HFF-Myc (cell line): ENCODE data around the gene ADAMTS17.

Experiments
- DNase-seq: peaks from one replicate; pipeline ENCODE4 v3.0.0-alpha.2; 2011; ENCODE audit warnings: low read depth; ENCODE audit errors: extremely low read depth
- H3K4me3 ChIP-seq: replicated peaks from 2 replicates; pipeline ENCODE4 v1.5.1; 2011; ENCODE audit warnings: low read depth, mild to moderate bottlenecking, control low read depth, low read length
- TF ChIP-seq, protein P1 (sequence below): IDR thresholded peaks from 2 replicates; pipeline ENCODE4 v1.5.1; 2012; ENCODE audit warnings: mild to moderate bottlenecking, low read depth, low read length, control low read depth; ENCODE audit errors: missing control alignments

Gene ADAMTS17

DNA sequence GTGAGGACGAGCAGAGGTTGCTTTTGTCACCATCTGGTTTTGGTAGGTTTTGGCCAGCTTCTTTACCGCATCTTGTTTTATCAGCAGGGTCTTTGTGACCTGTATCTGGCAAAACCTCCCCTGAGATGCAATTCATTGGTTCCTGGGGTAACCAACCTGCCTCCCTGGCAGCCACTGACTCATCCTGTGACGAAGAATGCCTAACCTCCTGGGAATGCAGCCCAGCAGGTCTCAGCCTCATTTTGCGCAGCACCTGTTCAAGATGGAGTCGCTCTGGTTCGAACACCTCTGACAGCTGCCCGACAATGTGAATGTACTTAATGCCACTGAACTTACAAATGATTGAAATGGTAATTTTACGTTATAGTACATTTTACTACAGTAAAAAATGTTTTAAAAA is 6.8 kb upstream of the ADAMTS17 start:
- no peak overlapping the region for H3K4me3 ChIP-seq
- DNase-seq = no peak
- TF ChIP-seq, protein P1, sequence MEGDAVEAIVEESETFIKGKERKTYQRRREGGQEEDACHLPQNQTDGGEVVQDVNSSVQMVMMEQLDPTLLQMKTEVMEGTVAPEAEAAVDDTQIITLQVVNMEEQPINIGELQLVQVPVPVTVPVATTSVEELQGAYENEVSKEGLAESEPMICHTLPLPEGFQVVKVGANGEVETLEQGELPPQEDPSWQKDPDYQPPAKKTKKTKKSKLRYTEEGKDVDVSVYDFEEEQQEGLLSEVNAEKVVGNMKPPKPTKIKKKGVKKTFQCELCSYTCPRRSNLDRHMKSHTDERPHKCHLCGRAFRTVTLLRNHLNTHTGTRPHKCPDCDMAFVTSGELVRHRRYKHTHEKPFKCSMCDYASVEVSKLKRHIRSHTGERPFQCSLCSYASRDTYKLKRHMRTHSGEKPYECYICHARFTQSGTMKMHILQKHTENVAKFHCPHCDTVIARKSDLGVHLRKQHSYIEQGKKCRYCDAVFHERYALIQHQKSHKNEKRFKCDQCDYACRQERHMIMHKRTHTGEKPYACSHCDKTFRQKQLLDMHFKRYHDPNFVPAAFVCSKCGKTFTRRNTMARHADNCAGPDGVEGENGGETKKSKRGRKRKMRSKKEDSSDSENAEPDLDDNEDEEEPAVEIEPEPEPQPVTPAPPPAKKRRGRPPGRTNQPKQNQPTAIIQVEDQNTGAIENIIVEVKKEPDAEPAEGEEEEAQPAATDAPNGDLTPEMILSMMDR = no peak

- no peak overlapping the region for H3K4me3 ChIP-seq
Observed at GRCh38 chr15:100346866-100347512, 5.2 kb upstream of the ADAMTS17 start.

GRCh38 chr15:100345438-100345837 is 3.7 kb upstream of the ADAMTS17 start:
- TF ChIP-seq, protein P1 = no peak
- no peak for DNase-seq
- H3K4me3 ChIP-seq = no peak overlapping the region

More at GRCh38 chr15:100346866-100347512, 5.2 kb upstream of the ADAMTS17 start:
- no peak for DNase-seq
- TF ChIP-seq, protein P1 = no peak

- H3K4me3 ChIP-seq = no peak overlapping the region
- no peak for DNase-seq
- TF ChIP-seq, protein P1 = no peak
Observed at GRCh38 chr15:100343251-100343650, 1.5 kb upstream of the ADAMTS17 start.

- TF ChIP-seq, protein P1 = no peak
- no peak for DNase-seq
- H3K4me3 ChIP-seq = no peak overlapping the region
Observed at GRCh38 chr15:100341239-100341749, 481 bp downstream of the ADAMTS17 start.

DNA sequence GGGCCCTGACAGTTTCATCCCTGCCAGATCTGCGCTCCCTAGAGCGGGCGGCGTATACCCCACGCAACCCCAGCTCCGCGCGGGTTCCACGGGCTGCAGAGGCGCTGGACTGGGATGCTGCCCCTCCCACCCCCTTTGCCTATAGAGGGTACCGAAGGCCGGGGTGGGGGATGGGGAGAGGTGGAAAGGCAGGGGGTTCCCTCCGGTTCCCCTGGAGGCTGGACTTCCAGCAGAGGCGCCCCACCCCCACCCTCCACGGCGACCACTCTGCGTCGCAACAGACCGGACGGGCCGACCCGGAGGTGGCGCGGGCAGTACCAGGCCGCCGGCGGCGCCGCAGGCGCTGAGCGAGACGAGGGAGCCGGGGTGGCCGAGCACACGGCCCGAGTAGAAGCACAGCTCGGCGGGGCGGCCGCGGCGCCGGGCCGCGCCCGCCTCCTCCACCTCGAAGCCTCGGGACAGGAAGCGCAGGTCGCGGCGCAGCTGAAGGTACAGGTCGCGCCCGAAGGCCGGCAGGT is 995 bp downstream of the ADAMTS17 start:
- TF ChIP-seq, protein P1 = no peak
- DNase-seq = no peak
- H3K4me3 ChIP-seq = no peak overlapping the region
